NCI-H1092 treated with DMSO at 0.1 percent for 48 hours (cell line): ENCODE results near the gene STX3.
"Not testable (repeated sequence)": the region's sequence is repeated elsewhere in the genome, so short reads cannot be mapped to it uniquely, and the experiment has no call there.

Experiments
- DNase-seq: peaks from one replicate; lab custom pipeline; 2025; lab: John Stamatoyannopoulos, UW

STX3 gene

GRCh38 chr11:59791639-59792038 lies 36.5 kb downstream of the STX3 start:
- DNase-seq, result no peak

- no peak for DNase-seq
Observed at GRCh38 chr11:59792507-59792906, 37.3 kb downstream of the STX3 start.

- DNase-seq, result no peak
Observed at GRCh38 chr11:59794417-59794816, 39.2 kb downstream of the STX3 start.

DNA sequence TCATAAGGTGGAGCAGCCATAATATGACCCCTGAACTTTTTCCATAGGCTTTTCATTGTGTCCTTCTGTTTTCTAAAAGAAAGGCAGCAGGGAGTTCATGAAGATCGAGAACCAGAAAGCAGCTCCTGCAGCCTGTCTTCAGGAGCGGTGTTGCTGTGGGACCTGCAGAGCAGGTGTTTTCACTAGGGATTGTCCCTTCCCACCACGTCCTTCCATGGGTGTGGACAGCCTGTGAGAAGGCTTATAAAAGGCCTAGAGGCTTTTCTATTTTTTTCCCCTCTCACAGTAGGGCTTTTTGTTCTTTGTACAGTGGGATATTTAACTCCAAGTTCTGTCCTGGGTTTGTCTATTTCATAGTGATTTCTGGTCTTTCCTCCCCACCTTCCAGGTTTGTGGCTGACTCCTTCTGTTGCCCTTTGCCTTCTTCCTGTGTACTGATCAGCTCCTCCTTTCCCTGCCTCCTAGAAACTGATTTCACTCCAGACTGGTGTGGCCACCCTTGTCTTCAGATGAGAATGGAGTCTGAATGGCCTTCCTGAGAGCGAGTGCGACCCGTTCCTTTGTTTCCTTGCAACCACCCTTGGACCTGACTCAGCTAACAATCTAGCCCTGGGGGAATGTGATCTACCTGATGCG lies 45.3 kb downstream of the STX3 start:
- no peak for DNase-seq

- DNase-seq, result no peak
Observed at GRCh38 chr11:59801160-59801706, 46.1 kb downstream of the STX3 start.

- DNase-seq, result no peak
Observed at GRCh38 chr11:59801981-59802638, 46.9 kb downstream of the STX3 start.

DNA sequence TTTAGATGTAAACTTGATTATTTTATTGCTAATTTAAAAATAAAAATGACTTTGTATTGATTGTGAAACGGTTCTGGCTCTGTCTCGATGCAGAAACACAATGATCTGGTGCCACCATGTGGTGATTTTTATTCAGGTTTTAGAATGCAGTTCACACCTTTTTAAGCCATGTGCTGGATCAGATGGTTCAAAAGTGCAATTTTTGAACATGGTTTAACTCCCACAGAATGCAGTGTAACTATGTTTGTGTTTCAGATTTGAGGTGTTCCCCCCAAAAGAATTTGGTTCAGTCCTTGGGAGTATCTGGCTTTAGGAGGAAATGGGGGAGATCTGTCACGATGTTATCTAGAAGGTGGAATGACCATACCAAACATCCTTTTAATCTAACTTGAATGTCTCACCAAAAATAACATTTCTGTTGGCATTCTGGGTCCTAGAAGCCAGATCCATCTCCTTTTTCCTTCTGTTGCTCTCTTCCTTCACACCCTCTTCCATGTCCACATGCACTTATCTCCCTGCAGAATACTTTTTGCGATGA lies 47.5 kb downstream of the STX3 start:
- peak; percentile 53 for DNase-seq

DNA sequence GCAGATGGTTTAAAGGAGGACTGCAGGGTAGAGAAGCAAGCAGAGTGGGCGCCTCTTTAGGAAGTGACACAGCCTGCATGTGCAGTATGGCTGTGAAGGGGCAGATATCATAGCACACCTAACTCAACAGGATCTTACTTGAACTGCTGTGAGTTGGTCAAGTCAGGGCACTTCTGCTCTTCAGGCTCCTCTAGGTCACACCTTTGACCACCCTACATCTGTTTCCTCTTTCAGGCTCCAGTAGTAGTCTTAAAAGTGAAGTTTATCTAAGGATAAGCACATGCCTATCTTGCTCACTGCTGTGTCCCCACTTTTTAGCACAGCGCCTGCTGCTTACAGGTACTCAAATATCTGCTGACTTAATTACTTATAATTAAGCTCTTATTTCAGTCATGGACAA lies 48.9 kb downstream of the STX3 start:
- DNase-seq, result no peak

DNA sequence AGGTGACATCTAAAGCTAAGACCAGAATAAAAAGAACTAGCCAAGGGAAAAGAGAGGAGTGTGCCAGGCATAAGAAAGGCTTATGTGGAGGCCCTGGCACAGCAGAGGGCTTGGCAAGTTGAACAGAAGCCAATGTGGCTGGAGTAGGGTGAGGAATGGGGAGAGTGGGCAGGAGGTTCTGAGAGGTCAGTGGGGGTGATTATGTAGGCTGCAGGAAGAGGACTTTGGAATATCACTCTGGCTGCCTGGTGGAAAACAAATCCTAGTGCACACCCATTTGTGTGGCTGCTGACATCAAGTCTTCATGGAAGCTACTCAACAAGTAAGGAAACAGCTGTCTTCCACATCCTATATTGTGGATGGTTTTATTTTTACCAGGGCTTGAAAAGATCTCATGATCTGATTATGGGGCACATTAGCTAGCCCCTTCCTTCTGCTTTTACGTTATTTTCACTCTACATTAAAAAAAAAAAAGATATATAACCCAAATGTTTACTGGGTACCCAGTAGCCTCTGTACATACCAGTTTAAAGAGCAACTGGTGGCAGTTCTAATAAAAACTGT lies 52.0 kb downstream of the STX3 start:
- no peak for DNase-seq

GRCh38 chr11:59810189-59810910 lies 55.2 kb downstream of the STX3 start, which contains the start of gene MRPL16:
Gene MRPL16 (minus strand): TSS chr11:59810778. CDS start chr11:59810658, 120 bp downstream.
- DNase-seq, result peak; percentile 89

DNA sequence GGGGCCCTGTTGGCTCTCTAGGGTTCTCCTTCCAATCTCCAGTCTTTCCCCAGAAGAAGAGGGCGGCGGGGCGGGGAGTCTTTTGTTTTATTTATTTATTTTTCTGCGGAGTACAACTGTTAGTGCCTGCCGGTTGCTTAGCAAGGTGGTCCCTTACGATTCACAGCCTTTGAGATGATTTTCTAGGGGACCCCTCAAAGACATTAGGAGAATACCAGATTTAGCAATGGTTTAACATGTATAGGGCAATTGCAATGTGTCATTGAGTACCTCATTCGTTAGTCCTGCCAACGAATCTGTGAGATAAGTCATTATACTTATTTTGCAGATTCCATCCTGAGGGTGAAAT lies 55.7 kb downstream of the STX3 start:
- no peak for DNase-seq

DNA sequence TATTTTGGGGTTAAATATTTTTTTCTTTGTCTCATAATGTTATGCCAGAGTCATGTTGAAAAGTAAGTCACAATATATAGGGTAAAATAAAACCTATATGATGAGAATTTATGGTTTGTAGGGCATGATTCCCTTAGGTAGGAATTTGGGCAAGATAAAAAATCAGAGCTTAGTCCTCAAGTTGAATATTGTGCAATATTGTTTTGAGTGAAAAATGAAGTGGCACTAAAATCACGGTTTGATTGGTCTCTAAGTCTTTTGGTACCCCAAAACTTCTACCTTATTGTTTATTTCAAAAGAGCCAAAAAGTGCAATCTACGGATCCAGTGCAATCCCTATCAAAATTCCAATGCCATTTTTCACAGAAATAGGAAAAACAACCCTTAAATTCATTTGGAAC lies 57.0 kb downstream of the STX3 start:
- DNase-seq, result no peak

DNA sequence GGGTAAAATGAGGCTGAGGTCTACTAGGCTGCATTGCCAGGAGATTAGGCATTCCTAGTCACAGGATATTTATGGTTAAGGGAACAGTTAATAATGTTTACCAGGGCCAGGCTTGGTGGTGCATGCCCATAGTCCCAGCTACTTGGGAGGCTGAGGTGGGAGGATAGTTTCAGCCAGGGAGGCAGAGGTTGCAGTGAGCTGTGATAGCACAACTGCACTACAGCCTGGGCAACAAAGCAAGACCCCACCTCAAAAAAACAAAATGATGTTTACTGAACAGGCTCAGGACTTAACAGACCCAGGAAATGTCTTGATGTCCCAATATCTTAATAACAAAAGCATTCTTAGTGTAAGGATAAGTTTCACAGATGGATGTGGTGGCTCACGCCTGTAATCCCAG lies 58.2 kb downstream of the STX3 start:
- DNase-seq, result no peak

- DNase-seq, result no peak
Observed at GRCh38 chr11:59814021-59814420, 58.8 kb downstream of the STX3 start.

GRCh38 chr11:59815754-59816153 lies 60.6 kb downstream of the STX3 start:
- no peak for DNase-seq

GRCh38 chr11:59816434-59816833 lies 61.3 kb downstream of the STX3 start:
- not testable (repeated sequence) for DNase-seq

DNA sequence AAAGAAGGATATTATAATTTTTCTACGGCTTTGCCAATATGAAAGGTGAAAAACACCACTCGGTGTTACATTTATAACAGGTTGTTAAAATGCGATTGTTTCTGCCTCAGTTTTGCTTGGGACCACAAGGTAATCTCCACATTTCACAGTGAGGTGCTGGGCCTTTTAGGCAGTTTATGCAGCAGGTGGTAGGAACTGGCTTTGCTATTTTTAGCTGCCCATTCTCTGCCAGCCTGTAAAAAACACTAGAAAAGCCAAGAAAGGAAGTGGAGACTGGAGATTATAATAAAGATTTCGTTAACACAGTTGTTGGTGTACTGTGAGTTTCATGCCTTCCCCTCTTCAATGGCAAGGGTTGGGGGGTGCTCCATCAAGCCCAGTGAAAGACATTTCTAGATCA lies 63.4 kb downstream of the STX3 start:
- no peak for DNase-seq

DNA sequence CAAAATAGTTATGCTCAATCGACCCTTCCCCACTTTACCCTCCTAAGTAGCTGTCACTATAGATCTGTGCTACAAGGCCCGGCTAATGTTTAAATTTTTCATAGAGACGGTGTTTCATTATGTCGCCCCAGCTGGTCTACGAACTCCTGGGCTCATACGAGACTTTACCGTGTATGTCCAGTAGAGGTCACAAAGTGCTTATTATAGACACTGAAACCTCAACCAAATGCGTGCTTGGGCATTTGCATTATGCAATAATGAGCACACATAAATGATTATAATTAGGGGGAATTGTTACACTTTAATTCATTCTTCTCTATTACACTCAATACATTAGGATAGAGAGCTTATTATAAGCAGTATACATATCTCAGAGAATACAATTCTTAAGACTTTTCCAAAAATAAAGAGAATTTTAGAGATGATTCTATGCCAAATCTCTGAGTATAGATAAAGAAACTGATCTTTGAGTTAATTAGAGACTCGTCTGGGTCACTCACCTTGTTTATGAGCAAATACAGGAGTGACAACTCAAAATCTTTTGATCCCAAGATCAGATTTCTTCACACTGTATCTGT lies 67.9 kb downstream of the STX3 start:
- DNase-seq, result peak; percentile 29

GRCh38 chr11:59829358-59829757 lies 74.2 kb downstream of the STX3 start:
- DNase-seq, result no peak

GRCh38 chr11:59833602-59834001 lies 78.4 kb downstream of the STX3 start:
- DNase-seq, result no peak

GRCh38 chr11:59839615-59840014 lies 84.4 kb downstream of the STX3 start:
- DNase-seq, result no peak

DNA sequence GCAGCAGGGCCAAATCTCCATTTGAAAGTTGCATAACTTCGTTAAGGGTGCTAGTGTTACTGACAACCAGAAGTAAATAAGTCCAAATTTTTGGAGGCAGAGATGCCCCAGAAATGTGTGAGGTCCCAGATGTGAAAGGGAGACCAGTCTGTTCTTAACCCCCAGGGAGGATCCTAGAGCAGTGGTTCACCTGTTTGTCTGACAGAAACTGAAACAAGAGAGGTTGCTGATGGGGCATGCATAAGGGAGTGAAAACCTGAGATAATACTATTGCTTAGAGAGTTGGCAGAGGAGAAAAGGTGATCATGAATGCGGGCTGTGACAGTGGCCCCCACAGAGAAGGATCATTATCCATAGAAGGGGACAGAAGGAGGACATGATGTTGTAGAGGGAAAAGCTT lies 86.3 kb downstream of the STX3 start:
- no peak for DNase-seq
